Dermis microvascular lymphatic vessel endothelial cell (primary cell): ENCODE data around the gene PHF2. TPM values are rescaled to one million over a fixed set of nuclear protein-coding genes. Genes with fewer than 3 reads are reported as not detected.

ENCODE experiments used
- DNase-seq, 2 donors: peaks; one replicate each; pipeline versions ENCODE4 v3.0.0 to v3.0.0-alpha.2; 2010; ENCODE audit warnings: low read depth in 2 of 2
- total RNA-seq: library from RNA; depleted of rRNA; stranded (reverse); fragments of >200 nt; gene quantifications from 2 replicates; pipeline ENCODE4 v1.2.1, GENCODE V29; 2014

Gene PHF2
- total RNA-seq, 1 donor from 2014 or later, result 11.7 TPM

DNA sequence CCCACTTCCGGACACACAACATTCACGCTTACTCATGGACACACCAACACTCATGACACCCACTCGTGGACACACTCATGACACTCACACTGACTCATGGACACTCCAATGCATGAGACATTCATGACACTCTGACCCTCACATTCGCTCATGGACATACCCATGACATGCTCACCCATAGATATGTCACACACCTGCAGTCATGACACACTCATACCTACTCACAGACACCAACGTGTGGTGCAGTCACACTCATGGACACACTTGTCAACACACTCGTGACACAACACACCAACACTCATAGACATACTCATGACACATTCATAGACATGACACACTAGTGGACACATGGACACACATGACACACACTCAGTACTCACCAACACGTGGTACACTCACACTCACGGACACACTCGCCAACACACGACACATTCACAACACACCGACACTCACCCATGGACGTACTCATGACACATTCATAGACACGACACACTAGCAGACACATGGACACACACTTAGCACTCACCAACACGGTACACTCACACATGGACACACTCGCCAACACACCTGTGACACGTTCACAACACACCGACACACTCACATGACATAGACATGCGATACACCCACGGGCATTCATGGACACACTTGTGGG lies 73.4 kb downstream of the PHF2 start:
- DNase-seq, result no peak

GRCh38 chr9:93650448-93650847 lies 74.1 kb downstream of the PHF2 start:
- no peak for DNase-seq

DNA sequence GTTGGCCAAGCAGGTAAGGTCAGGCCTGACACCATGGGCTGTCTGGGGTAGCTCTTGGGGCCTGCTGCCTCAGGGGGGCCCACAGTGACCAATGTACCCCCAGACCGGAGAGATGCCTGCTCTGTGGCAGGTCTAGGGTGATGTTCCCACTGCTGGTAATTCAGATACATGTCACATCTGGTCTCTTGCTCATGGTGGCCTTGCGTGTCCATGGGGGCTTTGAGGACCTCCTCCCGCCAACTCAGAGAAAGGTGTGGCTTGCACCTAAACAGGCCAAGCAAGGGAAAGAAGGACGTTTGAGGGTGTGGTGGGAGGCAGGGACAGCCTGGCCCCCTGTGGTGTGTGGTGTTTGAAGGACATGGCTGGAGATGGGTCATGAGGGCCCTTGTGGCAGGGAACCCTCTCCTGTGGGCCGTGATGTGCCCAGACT lies 75.2 kb downstream of the PHF2 start:
- no peak for DNase-seq

DNA sequence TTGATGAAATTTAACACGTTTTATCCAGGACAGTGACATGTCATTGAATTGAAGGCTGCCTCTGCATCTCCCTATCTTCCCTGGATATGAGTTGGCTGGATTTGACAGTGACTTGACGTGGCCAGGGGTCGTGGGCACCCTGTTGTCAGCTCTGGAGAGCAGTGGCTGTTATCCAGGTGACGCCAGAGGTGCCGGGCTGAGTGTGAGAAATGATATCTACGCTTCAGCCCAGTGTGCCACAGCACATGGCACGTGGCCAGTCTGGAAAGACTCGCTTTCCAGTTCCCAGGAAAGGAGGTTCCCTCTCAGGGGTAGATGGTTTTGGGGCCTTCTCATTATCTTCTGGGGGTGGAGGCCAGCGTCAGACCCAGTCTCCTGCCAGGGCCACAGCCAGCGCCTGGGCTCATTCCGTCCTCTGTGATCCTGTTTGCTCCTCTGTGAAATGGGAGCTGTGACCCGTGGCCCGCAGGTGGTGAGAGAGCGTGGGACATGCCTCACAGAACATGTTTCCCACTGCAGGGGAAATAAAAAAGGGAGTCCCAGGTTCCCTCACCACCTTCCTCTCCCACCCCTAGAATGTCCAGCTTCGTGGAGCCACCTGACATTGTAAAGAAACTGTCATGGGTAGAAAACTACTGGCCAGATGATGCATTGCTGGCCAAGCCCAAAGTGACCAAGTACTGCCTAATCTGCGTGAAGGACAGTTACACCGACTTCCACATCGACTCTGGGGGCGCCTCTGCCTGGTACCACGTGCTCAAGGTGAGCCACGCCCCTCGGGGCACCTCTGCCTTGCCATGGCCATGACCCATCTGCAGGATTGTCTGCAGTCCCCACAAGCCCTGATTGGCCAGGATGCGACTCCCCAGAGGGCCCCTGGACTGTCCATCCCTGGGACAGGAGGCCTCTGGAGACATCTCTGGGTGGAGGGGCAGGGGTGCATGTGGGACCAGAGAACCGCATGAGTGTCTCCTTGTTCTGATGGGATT lies 76.5 kb downstream of the PHF2 start:
- DNase-seq, result no peak

- DNase-seq, result no peak
Measured at GRCh38 chr9:93653760-93654159, 77.4 kb downstream of the PHF2 start.

DNA sequence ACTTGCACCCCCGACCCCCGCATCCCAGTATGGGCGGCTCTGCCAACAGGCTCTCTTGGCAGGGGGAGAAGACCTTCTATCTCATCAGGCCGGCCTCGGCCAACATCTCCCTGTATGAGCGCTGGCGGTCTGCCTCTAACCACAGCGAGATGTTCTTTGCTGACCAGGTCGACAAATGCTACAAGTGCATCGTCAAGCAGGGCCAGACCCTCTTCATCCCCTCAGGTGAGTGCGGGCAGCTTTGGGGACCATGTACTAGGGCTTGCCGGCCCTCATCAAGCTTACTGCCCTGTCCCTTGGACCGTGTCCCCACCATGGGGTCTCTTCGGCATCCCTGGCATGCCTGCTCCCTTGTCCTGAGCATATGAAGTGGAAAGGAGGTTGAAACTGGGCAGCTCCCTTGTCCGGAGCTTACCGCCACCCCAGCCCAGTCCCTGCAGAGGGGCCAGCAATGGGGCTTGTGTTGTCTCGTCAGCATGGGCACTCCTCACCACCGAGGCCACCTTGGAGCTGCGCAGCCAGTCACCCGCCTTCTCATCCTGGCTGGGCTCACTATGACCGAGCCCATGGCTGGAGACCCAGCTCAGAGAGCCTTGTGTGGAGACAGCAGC lies 78.1 kb downstream of the PHF2 start:
- DNase-seq, result no peak

DNA sequence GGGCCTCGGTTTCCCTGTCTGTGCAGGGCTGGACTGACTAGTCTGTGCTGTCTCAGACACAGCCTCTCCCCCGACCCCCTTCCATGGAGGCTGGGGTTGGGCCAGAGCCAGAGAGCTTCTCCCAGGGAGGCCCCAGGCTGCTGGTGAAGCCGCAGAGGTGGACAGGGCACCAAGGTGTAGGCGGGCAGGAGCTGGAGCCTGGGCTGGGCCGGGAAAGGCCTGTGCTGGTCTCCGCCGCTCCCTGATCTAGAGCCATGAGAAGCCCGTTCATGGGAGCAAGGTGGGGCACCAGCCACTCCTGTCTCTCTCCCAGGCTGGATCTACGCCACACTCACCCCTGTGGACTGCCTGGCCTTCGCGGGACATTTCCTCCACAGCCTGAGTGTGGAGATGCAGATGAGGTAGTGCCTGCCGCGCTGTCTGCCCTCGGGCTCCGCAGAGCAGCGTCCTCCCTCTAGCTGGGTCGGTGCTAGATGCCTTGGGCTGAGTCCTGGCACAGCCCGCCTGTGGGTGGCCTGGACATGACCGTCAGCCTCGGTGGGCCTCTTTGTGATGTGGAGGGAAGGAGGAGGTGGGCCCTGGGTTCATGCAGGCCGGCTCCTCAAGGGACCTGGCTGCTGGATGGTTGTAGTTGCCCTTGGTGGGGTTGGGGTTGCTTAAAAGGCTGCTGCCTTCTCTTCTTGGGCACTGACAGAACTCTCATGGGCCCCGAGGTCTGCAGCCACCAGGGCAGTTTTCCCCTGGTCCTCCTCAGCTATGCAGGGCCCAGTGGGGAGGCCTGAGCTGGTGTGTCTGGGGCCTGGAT lies 79.4 kb downstream of the PHF2 start:
- no peak for DNase-seq

GRCh38 chr9:93656426-93657239 lies 80.2 kb downstream of the PHF2 start:
- DNase-seq, result no peak

GRCh38 chr9:93657331-93658111 lies 81.1 kb downstream of the PHF2 start:
- DNase-seq, result no peak

DNA sequence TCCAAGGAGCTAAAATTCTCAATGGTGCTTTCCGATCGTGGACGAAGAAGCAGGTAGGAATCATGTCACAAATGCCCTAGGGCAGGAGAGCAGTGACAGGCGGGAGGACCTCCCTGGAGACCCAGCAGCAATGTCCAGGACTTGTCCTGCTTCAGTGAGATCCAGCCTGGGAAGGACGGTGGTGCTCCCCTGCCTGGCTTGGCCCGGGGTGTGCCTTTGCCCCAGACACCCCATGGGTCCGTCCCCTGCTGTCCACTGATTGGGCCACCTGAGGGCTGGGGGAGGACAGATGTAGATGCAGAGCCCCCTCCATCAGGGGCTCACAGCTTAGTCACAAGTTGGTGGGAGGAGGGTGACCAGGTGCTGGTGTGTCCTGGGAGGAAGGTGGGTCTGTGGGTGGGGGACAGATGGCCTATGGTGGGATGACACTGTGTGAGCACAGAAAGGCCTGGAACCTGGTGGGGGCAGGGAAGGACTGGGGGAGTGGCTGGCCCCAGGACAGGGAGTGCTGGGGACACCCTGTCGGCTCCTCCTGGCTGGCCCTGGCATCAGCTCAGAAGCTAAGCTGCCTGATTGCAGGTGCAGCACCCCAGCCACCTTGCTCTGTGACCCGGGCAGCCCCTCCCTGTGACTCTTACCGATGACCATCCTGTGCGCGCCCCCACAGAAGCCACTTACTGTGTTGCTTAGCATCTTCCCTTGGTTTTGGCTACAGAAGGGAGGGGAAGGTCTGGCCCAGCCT lies 82.0 kb downstream of the PHF2 start:
- DNase-seq, result no peak

DNA sequence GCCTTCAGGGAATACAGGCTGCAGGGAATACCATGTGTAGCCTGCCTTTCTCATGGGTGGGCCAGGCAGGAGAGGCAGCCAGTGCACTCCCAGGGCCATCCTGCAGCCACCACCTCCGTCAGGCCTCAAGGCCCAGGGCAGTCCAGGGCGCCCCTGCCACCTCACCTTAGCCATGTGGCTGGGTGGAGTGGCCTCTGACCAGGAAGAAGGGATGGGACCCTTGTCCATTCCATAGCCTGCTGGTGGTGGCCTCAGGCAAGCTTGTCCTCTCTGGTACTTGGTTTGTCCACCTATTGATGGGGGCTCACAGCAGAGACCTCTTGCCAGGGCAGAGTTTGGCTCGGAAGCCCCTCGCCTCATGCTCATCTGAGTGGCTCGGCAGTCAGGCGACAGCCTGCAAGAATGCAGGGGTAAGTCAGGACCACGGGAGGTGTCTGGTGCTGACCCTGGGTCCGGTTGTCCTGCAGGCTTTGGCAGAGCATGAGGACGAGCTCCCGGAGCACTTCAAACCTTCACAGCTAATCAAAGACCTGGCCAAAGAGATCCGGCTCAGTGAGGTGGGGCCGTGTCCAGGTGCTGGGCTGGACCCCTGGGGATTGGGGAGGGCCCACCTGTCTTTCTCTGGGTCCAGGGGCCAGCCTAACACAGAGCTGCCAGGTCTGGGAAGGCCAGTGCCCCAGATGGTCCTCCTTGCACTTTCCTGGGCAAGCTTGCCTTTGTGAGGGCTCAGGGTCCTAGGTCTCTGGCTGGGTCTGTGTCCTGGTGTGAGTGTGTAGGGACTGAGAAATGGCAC lies 82.9 kb downstream of the PHF2 start:
- no peak for DNase-seq

GRCh38 chr9:93659837-93660177 lies 83.4 kb downstream of the PHF2 start:
- DNase-seq, result no peak

- no peak for DNase-seq
Measured at GRCh38 chr9:93660352-93661046, 84.1 kb downstream of the PHF2 start.

- DNase-seq, result no peak
Measured at GRCh38 chr9:93661591-93661990, 85.2 kb downstream of the PHF2 start.

GRCh38 chr9:93662016-93662638 lies 85.7 kb downstream of the PHF2 start:
- DNase-seq, result no peak

DNA sequence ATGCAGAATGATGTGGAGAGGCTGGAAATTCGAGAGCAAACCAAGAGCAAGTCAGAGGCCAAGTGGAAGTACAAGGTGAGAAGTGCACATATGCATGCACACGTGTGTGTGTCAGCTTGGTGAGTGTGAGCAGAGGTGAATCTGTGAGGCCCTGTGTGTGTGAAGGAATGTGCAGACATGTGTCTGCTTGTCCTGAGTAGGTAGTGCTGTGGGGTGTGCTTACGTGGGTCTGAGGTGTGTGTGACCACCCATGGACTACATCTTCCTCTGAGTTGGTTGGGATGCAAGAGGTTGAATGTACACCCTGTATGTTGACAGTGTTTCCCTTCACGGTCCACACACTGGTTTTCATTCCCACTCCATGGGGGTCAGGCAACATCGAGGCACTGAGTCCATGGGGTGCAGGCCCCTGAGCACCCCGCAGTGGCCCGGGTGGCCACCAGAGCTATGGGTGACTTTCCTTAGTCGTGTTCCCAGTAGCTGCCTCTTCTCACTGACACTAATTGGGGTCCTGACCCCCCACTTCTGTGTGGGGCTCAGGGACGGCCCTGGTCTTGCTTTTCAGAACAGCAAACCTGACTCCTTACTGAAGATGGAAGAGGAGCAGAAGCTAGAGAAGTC lies 86.7 kb downstream of the PHF2 start:
- no peak for DNase-seq
